Upper lobe of left lung (tissue), 6 donors: ENCODE results near the gene MYO3B. TPM values are rescaled to one million over a fixed set of nuclear protein-coding genes. Genes with fewer than 3 reads are reported as not detected.

Experiments used
- ATAC-seq, 2 donors: fragments of 200-7000 bp; cut with Tn5 transposase; one replicate each; pipeline ENCODE4 v1.9.1; 2022; ENCODE audit warnings: mild to moderate bottlenecking in 2 of 2, moderate library complexity in 2 of 2; ENCODE audit not compliant: low FRiP score in 2 of 2
- DNase-seq, 2 donors: peaks; one replicate each; pipeline ENCODE4 v3.0.0-alpha.2; 2019 to 2020
- H3K27ac ChIP-seq, 4 donors: fragments of 200-600 bp; sonication (generic); one replicate each; pipeline ENCODE4 v1.5.1; 2016 to 2019
- H3K27me3 ChIP-seq, 4 donors: fragments of 200-600 bp; sonication (generic); one replicate each; pipeline ENCODE4 v1.5.1; 2017 to 2019
- H3K36me3 ChIP-seq, 4 donors: fragments of 200-600 bp; sonication (generic); one replicate each; pipeline ENCODE4 v1.5.1; 2016 to 2019
- H3K4me1 ChIP-seq, 4 donors: fragments of 200-600 bp; sonication (generic); one replicate each; pipeline ENCODE4 v1.5.1; 2018 to 2019
- H3K4me3 ChIP-seq, 4 donors: fragments of 200-600 bp; sonication (generic); one replicate each; pipeline ENCODE4 v1.5.1; 2017 to 2019; ENCODE audit warnings: mild to moderate bottlenecking in 2 of 4, moderate library complexity in 1 of 4
- H3K9me3 ChIP-seq, 4 donors: fragments of 200-600 bp; sonication (generic); one replicate each; pipeline ENCODE4 v1.5.1; 2018 to 2019
- CTCF ChIP-seq, 6 experiments: fragments of 450-650 bp in 4 of 6; fragments of 200-600 bp in 2 of 6; sonication (generic) in 2 of 6; IDR thresholded peaks; one replicate each; pipeline ENCODE4 v1.5.1; 2016 to 2019; ENCODE audit warnings: antibody characterized with exemption in 6 of 6
- EP300 ChIP-seq, 4 donors: sonication (generic); formaldehyde crosslinking; IDR thresholded peaks; one replicate each; pipeline ENCODE4 v1.5.1; 2017; ENCODE audit warnings: antibody characterized with exemption in 4 of 4, control low read depth in 2 of 4
- POLR2A ChIP-seq, 4 donors: fragments of 450-650 bp; IDR thresholded peaks; one replicate each; pipeline ENCODE4 v1.5.1; 2016 to 2017; ENCODE audit warnings: antibody characterized with exemption in 4 of 4, mild to moderate bottlenecking in 2 of 4
- POLR2AphosphoS5 ChIP-seq, 2 donors: sonication (generic); formaldehyde crosslinking; IDR thresholded peaks; one replicate each; pipeline ENCODE4 v1.5.1; 2017; ENCODE audit warnings: antibody characterized with exemption in 2 of 2
- WGBS, 2 donors: methylation state at CpG; one replicate each; pipeline ENCODE4 v1.1.5; 2017 to 2018; 5-methylcytosine and 5-hydroxymethylcytosine counted together
- total RNA-seq, 6 donors: library from RNA; depleted of rRNA in 4 of 6; stranded (reverse); fragments of >200 nt in 4 of 6; gene quantifications; one replicate each; pipeline versions ENCODE4 v1.1.0 to v1.2.1, GENCODE V29; 2016 to 2021
- donor health status: DM: no; HTN: no; CAD: no; lungs with moderate emphysema.
- donor health status: DM: no; HTN: yes; CAD: no; lungs with severe emphysema.

The MYO3B gene
- total RNA-seq, 6 donors from 2014 or later = 0.09 to 0.20 (median 0.13) TPM; not detected in 3

- DNase-seq = no peak
- Histone ChIP-seq H3K9me3 (no peaks in the 10 kb centered on the region), H3K27me3 (no peaks in the 10 kb centered on the region), H3K36me3 (no peaks in the 10 kb centered on the region), H3K27ac (no peak overlapping the region), H3K4me1 (no peaks in the 10 kb centered on the region), H3K4me3 (no peak overlapping the region)
- no peak for TF ChIP-seq CTCF (IDR thresholded peaks at IDR 0.05)
- no peak for TF ChIP-seq POLR2AphosphoS5 (IDR thresholded peaks at IDR 0.05)
- no peak for TF ChIP-seq POLR2A (IDR thresholded peaks at IDR 0.05)
- TF ChIP-seq EP300 (IDR thresholded peaks at IDR 0.05) = no peak
- no peak for ATAC-seq
- 67 to 72% methylated on average over 4 of the region's 4 CpGs for WGBS, 2 donors
Observed at GRCh38 chr2:170350929-170351826, 173.2 kb downstream of the MYO3B start.

GRCh38 chr2:170353723-170354122, 175.8 kb downstream of the MYO3B start:
- Histone ChIP-seq H3K36me3 (no peaks in the 10 kb centered on the region), H3K4me3 (no peak overlapping the region), H3K27me3 (no peaks in the 10 kb centered on the region), H3K9me3 (no peaks in the 10 kb centered on the region), H3K4me1 (no peaks in the 10 kb centered on the region), H3K27ac (no peak overlapping the region)
- no peak for ATAC-seq
- TF ChIP-seq CTCF (IDR thresholded peaks at IDR 0.05) (no peak), EP300 (IDR thresholded peaks at IDR 0.05) (no peak), POLR2A (IDR thresholded peaks at IDR 0.05) (no peak), POLR2AphosphoS5 (IDR thresholded peaks at IDR 0.05) (no peak)
- no peak for DNase-seq
- WGBS, 2 donors = 73 to 80% methylated on average over 2 of the region's 2 CpGs

GRCh38 chr2:170354388-170354787, 176.4 kb downstream of the MYO3B start:
- TF ChIP-seq EP300 (IDR thresholded peaks at IDR 0.05) (no peak), CTCF (IDR thresholded peaks at IDR 0.05) (no peak), POLR2A (IDR thresholded peaks at IDR 0.05) (no peak), POLR2AphosphoS5 (IDR thresholded peaks at IDR 0.05) (no peak)
- DNase-seq (no peak), ATAC-seq (no peak)
- WGBS, 2 donors = 44 to 52% methylated on average over 2 of the region's 2 CpGs
- no peak overlapping the region for H3K4me3 ChIP-seq
- no peaks in the 10 kb centered on the region for H3K27me3 ChIP-seq
- H3K27ac ChIP-seq = no peak overlapping the region
- H3K9me3 ChIP-seq = no peaks in the 10 kb centered on the region
- H3K4me1 ChIP-seq = no peaks in the 10 kb centered on the region
- H3K36me3 ChIP-seq = no peaks in the 10 kb centered on the region

GRCh38 chr2:170354855-170355780, 177.2 kb downstream of the MYO3B start:
- H3K36me3 ChIP-seq = no peaks in the 10 kb centered on the region
- WGBS, 2 donors = 74 to 81% methylated on average over 2 of the region's 2 CpGs
- ATAC-seq (no peak), DNase-seq (no peak)
- TF ChIP-seq POLR2A (IDR thresholded peaks at IDR 0.05) (no peak), CTCF (IDR thresholded peaks at IDR 0.05) (no peak), POLR2AphosphoS5 (IDR thresholded peaks at IDR 0.05) (no peak), EP300 (IDR thresholded peaks at IDR 0.05) (no peak)
- H3K9me3 ChIP-seq = no peaks in the 10 kb centered on the region
- no peaks in the 10 kb centered on the region for H3K27me3 ChIP-seq
- H3K4me3 ChIP-seq = no peak overlapping the region
- no peaks in the 10 kb centered on the region for H3K4me1 ChIP-seq
- no peak overlapping the region for H3K27ac ChIP-seq
